Caco-2 (cell line): Measurements from ENCODE around the gene PPP6R3. TPM values are rescaled to one million over a fixed set of nuclear protein-coding genes. Genes with fewer than 3 reads are reported as not detected.

Experiments used
- BruUV-seq: library from RNA; stranded (reverse); fragments of 400-500 nt; replicated peaks from 2 replicates; lab custom pipeline; 2021; lab: Mats Ljungman, UMichigan
- CTCF ChIA-PET: fragments of 300-600 bp; sonication (Branson Sonifier 250); formaldehyde crosslinking; loops from one replicate; lab custom pipeline; 2022; ENCODE audit warnings: antibody characterized with exemption; lab: Charles Lee
- POLR2A ChIA-PET: fragments of 300-600 bp; sonication (Branson Sonifier 250); formaldehyde crosslinking; loops from one replicate; lab custom pipeline; 2022; ENCODE audit warnings: antibody characterized with exemption; lab: Charles Lee
- DNase-seq, 2 experiments: peaks; one replicate each; pipeline versions ENCODE4 v3.0.0 to v3.0.0-alpha.2; 2020 to 2022
- H3K27me3 ChIP-seq: replicated peaks from 2 replicates; pipeline ENCODE4 v1.6.0; 2011; ENCODE audit warnings: low read length; ENCODE audit not compliant: control insufficient read depth, insufficient read depth
- H3K36me3 ChIP-seq: 2 replicates; pipeline ENCODE4 v1.5.1; 2011; ENCODE audit warnings: low read length; ENCODE audit not compliant: control insufficient read depth, insufficient read depth
- H3K4me1 ChIP-seq: fragments of 250-450 bp; sonication (Bioruptor Pico); 2 replicates; pipeline ENCODE4 v1.5.1; 2020; ENCODE audit warnings: mild to moderate bottlenecking
- H3K4me3 ChIP-seq: 2 replicates; pipeline ENCODE4 v1.5.1; 2011; ENCODE audit warnings: low read depth, mild to moderate bottlenecking, control low read depth, low read length
- H3K9me3 ChIP-seq: fragments of 250-450 bp; sonication (Bioruptor Pico); 2 replicates; pipeline ENCODE4 v1.5.1; 2020; ENCODE audit warnings: mild to moderate bottlenecking, moderate library complexity
- H3K27ac Mint-ChIP-seq: one replicate; pipeline ENCODE4 v1.8.0; 2022; ENCODE audit warnings: mixed read lengths; ENCODE audit not compliant: unreplicated experiment
- H3K27me3 Mint-ChIP-seq: one replicate; pipeline ENCODE4 v1.8.0; 2022; ENCODE audit warnings: mixed read lengths; ENCODE audit not compliant: insufficient read depth, unreplicated experiment
- H3K36me3 Mint-ChIP-seq: one replicate; pipeline ENCODE4 v1.8.0; 2022; ENCODE audit warnings: mild to moderate bottlenecking, mixed read lengths; ENCODE audit not compliant: insufficient read depth, unreplicated experiment
- H3K4me1 Mint-ChIP-seq: one replicate; pipeline ENCODE4 v1.8.0; 2022; ENCODE audit warnings: low read depth, mixed read lengths; ENCODE audit not compliant: unreplicated experiment
- H3K4me3 Mint-ChIP-seq: one replicate; pipeline ENCODE4 v1.8.0; 2022; ENCODE audit warnings: mild to moderate bottlenecking, moderate library complexity, mixed read lengths; ENCODE audit not compliant: unreplicated experiment
- H3K9me3 Mint-ChIP-seq: one replicate; pipeline ENCODE4 v1.8.0; 2022; ENCODE audit warnings: mixed read lengths; ENCODE audit not compliant: unreplicated experiment
- CTCF ChIP-seq, 2 experiments: fragments of 200-600 bp in 1 of 2; IDR thresholded peaks; 1 replicate in 1 of 2; 2 replicates in 1 of 2; pipeline versions ENCODE4 v1.5.1 to v1.8.0; 2011 to 2022; ENCODE audit warnings: antibody characterized with exemption in 1 of 2, control low read depth in 1 of 2, inconsistent platforms in 1 of 2, low read depth in 1 of 2, low read length in 1 of 2, mild to moderate bottlenecking in 1 of 2, moderate library complexity in 1 of 2; ENCODE audit not compliant: insufficient read depth in 1 of 2, severe bottlenecking in 1 of 2, unreplicated experiment in 1 of 2
- intact Hi-C: fragments of 100-400 bp; cut with micrococcal nuclease; formaldehyde crosslinking; loops from one replicate; pipeline ENCODE4 v1.10.0; 2022; ENCODE audit not compliant: unreplicated experiment
- total RNA-seq: library from RNA; stranded (reverse); gene quantifications from 2 replicates; pipeline ENCODE4 v1.2.3, GENCODE V29; 2022

PPP6R3 gene
- total RNA-seq, 1 experiment from 2014 or later, result 276 TPM

GRCh38 chr11:68542617-68543016, 82.1 kb downstream of the PPP6R3 start:
- Histone ChIP-seq H3K4me1 (no peaks in the 10 kb centered on the region), H3K36me3 (peaks cover 10% of the 10 kb centered on the region), H3K27me3 (no peaks in the 10 kb centered on the region), H3K4me3 (no peak overlapping the region), H3K9me3 (no peaks in the 10 kb centered on the region)
- POLR2A ChIA-PET, result no interaction called here
- no peak overlapping the region for H3K27ac Mint-ChIP-seq
- no peak for DNase-seq
- peaks cover 23% of the 10 kb centered on the region for H3K4me1 Mint-ChIP-seq
- BruUV-seq, result no TSS peak
- peaks cover 91% of the 10 kb centered on the region for H3K36me3 Mint-ChIP-seq
- no peaks in the 10 kb centered on the region for H3K27me3 Mint-ChIP-seq
- no peak overlapping the region for H3K4me3 Mint-ChIP-seq
- no peak for TF ChIP-seq CTCF (IDR thresholded peaks at IDR 0.05; ENCODE audit: insufficient read depth in 1 of 2, low read depth in 1 of 2, low read length in 1 of 2, severe bottlenecking in 1 of 2, unreplicated experiment in 1 of 2)
- CTCF ChIA-PET, result no interaction called here
- H3K9me3 Mint-ChIP-seq, result no peaks in the 10 kb centered on the region
- intact Hi-C loops, result no loop called here

GRCh38 chr11:68543594-68543993, 83.0 kb downstream of the PPP6R3 start:
- Histone ChIP-seq H3K27me3 (no peaks in the 10 kb centered on the region), H3K36me3 (peaks cover 11% of the 10 kb centered on the region), H3K4me3 (no peak overlapping the region), H3K4me1 (no peaks in the 10 kb centered on the region), H3K9me3 (no peaks in the 10 kb centered on the region)
- Mint-ChIP-seq H3K36me3 (peaks cover 91% of the 10 kb centered on the region), H3K9me3 (no peaks in the 10 kb centered on the region), H3K27ac (peak overlapping the region; percentile 56), H3K27me3 (no peaks in the 10 kb centered on the region), H3K4me3 (no peak overlapping the region), H3K4me1 (peaks cover 23% of the 10 kb centered on the region)
- intact Hi-C loops, result no loop called here
- no peak for TF ChIP-seq CTCF (IDR thresholded peaks at IDR 0.05; ENCODE audit: insufficient read depth in 1 of 2, low read depth in 1 of 2, low read length in 1 of 2, severe bottlenecking in 1 of 2, unreplicated experiment in 1 of 2)
- POLR2A ChIA-PET, result no interaction called here
- CTCF ChIA-PET, result no interaction called here
- DNase-seq, result no peak
- BruUV-seq, result no TSS peak

- H3K4me1 ChIP-seq, result no peaks in the 10 kb centered on the region
- no TSS peak for BruUV-seq
- H3K36me3 ChIP-seq, result peaks cover 12% of the 10 kb centered on the region
- POLR2A ChIA-PET, result no interaction called here
- DNase-seq, result no peak
- no peak overlapping the region for H3K4me3 Mint-ChIP-seq
- no peak overlapping the region for H3K27ac Mint-ChIP-seq
- TF ChIP-seq CTCF (IDR thresholded peaks at IDR 0.05; ENCODE audit: insufficient read depth in 1 of 2, low read depth in 1 of 2, low read length in 1 of 2, severe bottlenecking in 1 of 2, unreplicated experiment in 1 of 2), result no peak
- no peaks in the 10 kb centered on the region for H3K27me3 Mint-ChIP-seq
- H3K9me3 ChIP-seq, result no peaks in the 10 kb centered on the region
- peaks cover 90% of the 10 kb centered on the region for H3K36me3 Mint-ChIP-seq
- no peaks in the 10 kb centered on the region for H3K9me3 Mint-ChIP-seq
- peaks cover 26% of the 10 kb centered on the region for H3K4me1 Mint-ChIP-seq
- no peaks in the 10 kb centered on the region for H3K27me3 ChIP-seq
- no peak overlapping the region for H3K4me3 ChIP-seq
- CTCF ChIA-PET, result no interaction called here
- intact Hi-C loops, result no loop called here
These were observed 84.8 kb downstream of the PPP6R3 start for GRCh38 chr11:68545347-68545746.
